Measurements from ENCODE around the gene ZNF669.

The ZNF669 gene

GRCh38 chr1:247054992-247055415 lies 49.2 kb downstream of the ZNF669 start:
- no peak for DNase-seq
